ENCODE results near the gene S100A11.

The S100A11 gene

GRCh38 chr1:152021569-152021968 is 15.2 kb downstream of the S100A11 start:
- in situ Hi-C loops (cut with HindIII; ENCODE audit: low sequenced_read_pairs): no loop called here
- no peak overlapping the region for H3K4me3 ChIP-seq (ENCODE audit: low read depth, low read length)
- TF ChIP-seq CTCF (IDR thresholded peaks at IDR 0.05; ENCODE audit: low read depth, low read length, missing control alignments): no peak
- DNase-seq (ENCODE audit: low read depth): no peak

- no peak for DNase-seq (ENCODE audit: low read depth)
- in situ Hi-C loops (cut with HindIII; ENCODE audit: low sequenced_read_pairs): no loop called here
- no peak overlapping the region for H3K4me3 ChIP-seq (ENCODE audit: low read depth, low read length)
- TF ChIP-seq CTCF (IDR thresholded peaks at IDR 0.05; ENCODE audit: low read depth, low read length, missing control alignments): no peak
These were observed 16.0 kb downstream of the S100A11 start for GRCh38 chr1:152020849-152021248.

GRCh38 chr1:152018537-152018936 is 18.3 kb downstream of the S100A11 start:
- H3K4me3 ChIP-seq (ENCODE audit: low read depth, low read length): no peak overlapping the region
- no peak for DNase-seq (ENCODE audit: low read depth)
- in situ Hi-C loops (cut with HindIII; ENCODE audit: low sequenced_read_pairs): no loop called here
- TF ChIP-seq CTCF (IDR thresholded peaks at IDR 0.05; ENCODE audit: low read depth, low read length, missing control alignments): peak; percentile 12

GRCh38 chr1:152015766-152016165 is 21.0 kb downstream of the S100A11 start:
- in situ Hi-C loops (cut with HindIII; ENCODE audit: low sequenced_read_pairs): no loop called here
- TF ChIP-seq CTCF (IDR thresholded peaks at IDR 0.05; ENCODE audit: low read depth, low read length, missing control alignments): no peak
- no peak for DNase-seq (ENCODE audit: low read depth)
- H3K4me3 ChIP-seq (ENCODE audit: low read depth, low read length): no peak overlapping the region

- in situ Hi-C loops (cut with HindIII; ENCODE audit: low sequenced_read_pairs): no loop called here
- no peak overlapping the region for H3K4me3 ChIP-seq (ENCODE audit: low read depth, low read length)
- no peak for DNase-seq (ENCODE audit: low read depth)
- TF ChIP-seq CTCF (IDR thresholded peaks at IDR 0.05; ENCODE audit: low read depth, low read length, missing control alignments): no peak
These were observed 21.9 kb downstream of the S100A11 start for GRCh38 chr1:152014943-152015342.

- H3K4me3 ChIP-seq (ENCODE audit: low read depth, low read length): no peak overlapping the region
- no peak for DNase-seq (ENCODE audit: low read depth)
- in situ Hi-C loops (cut with HindIII; ENCODE audit: low sequenced_read_pairs): no loop called here
- peak; percentile 81 for TF ChIP-seq CTCF (IDR thresholded peaks at IDR 0.05; ENCODE audit: low read depth, low read length, missing control alignments)
These were observed 23.1 kb downstream of the S100A11 start for GRCh38 chr1:152013664-152014237.

Measured in astrocyte of the cerebellum (primary cell).